Skeletal muscle tissue (tissue), 4 donors: Measurements from ENCODE around the gene GPX2. TPM values are rescaled to one million over a fixed set of nuclear protein-coding genes. Genes with fewer than 3 reads are reported as not detected.

ENCODE experiments used
- H3K27ac ChIP-seq: one replicate; pipeline ENCODE4 v1.7.0; 2013; ENCODE audit warnings: mild to moderate bottlenecking, low read depth, low read length, inconsistent platforms
- H3K27me3 ChIP-seq, 3 donors: one replicate each; pipeline ENCODE4 v1.7.0; 2013; ENCODE audit warnings: low read length in 3 of 3; ENCODE audit not compliant: control insufficient read depth in 3 of 3, insufficient read depth in 3 of 3
- H3K36me3 ChIP-seq, 3 donors: one replicate each; pipeline ENCODE4 v1.7.0; 2013; ENCODE audit warnings: low read length in 3 of 3; ENCODE audit not compliant: control insufficient read depth in 3 of 3, insufficient read depth in 3 of 3
- H3K4me1 ChIP-seq, 3 donors: one replicate each; pipeline ENCODE4 v1.7.0; 2013; ENCODE audit warnings: low read length in 3 of 3, mild to moderate bottlenecking in 3 of 3; ENCODE audit not compliant: control insufficient read depth in 3 of 3, insufficient read depth in 3 of 3
- H3K4me3 ChIP-seq, 3 donors: one replicate each; pipeline ENCODE4 v1.7.0; 2013; ENCODE audit warnings: low read length in 3 of 3
- H3K9ac ChIP-seq, 3 donors: one replicate each; pipeline ENCODE4 v1.7.0; 2013; ENCODE audit warnings: low read length in 3 of 3, mild to moderate bottlenecking in 3 of 3, moderate library complexity in 2 of 3, low read depth in 1 of 3
- H3K9me3 ChIP-seq, 3 donors: one replicate each; pipeline ENCODE4 v1.7.0; 2013; ENCODE audit warnings: low read length in 3 of 3; ENCODE audit not compliant: control insufficient read depth in 3 of 3
- total RNA-seq: library from RNA; depleted of rRNA; stranded (reverse); fragments of >200 nt; gene quantifications from one replicate; pipeline ENCODE4 v1.2.3, GENCODE V29; 2014
- donor health status: Osteomylitis.

Gene GPX2
- total RNA-seq, 1 donor from 2014 or later: not detected

GRCh38 chr14:64944861-64945260, 2.3 kb upstream of the GPX2 start:
- Histone ChIP-seq H3K4me1 (peaks cover 0 to 23% (median 14%) of the 10 kb centered on the region in 3 donors), H3K4me3 (no peak overlapping the region), H3K36me3 (peaks cover 0 to 20% (median 10%) of the 10 kb centered on the region in 3 donors), H3K27ac (no peak overlapping the region), H3K9me3 (no peaks in the 10 kb centered on the region), H3K9ac (no peak overlapping the region), H3K27me3 (no peaks in the 10 kb centered on the region)

- Histone ChIP-seq H3K9ac (no peak overlapping the region), H3K9me3 (no peaks in the 10 kb centered on the region), H3K27me3 (no peaks in the 10 kb centered on the region), H3K4me3 (no peak overlapping the region), H3K36me3 (peaks cover 0 to 20% (median 10%) of the 10 kb centered on the region in 3 donors), H3K27ac (no peak overlapping the region), H3K4me1 (peaks cover 0 to 19% (median 11%) of the 10 kb centered on the region in 3 donors)
Measured at GRCh38 chr14:64944041-64944440, 1.5 kb upstream of the GPX2 start.

GRCh38 chr14:64943556-64943955, 1.0 kb upstream of the GPX2 start:
- H3K27ac ChIP-seq: no peak overlapping the region
- no peaks in the 10 kb centered on the region for H3K27me3 ChIP-seq
- H3K36me3 ChIP-seq: peaks cover 0 to 23% (median 9%) of the 10 kb centered on the region in 3 donors
- H3K9ac ChIP-seq: no peak overlapping the region
- peaks cover 0 to 17% (median 7%) of the 10 kb centered on the region in 3 donors for H3K4me1 ChIP-seq
- no peak overlapping the region for H3K4me3 ChIP-seq
- no peaks in the 10 kb centered on the region for H3K9me3 ChIP-seq

GRCh38 chr14:64940336-64940910, 2.1 kb downstream of the GPX2 start:
- Histone ChIP-seq H3K9ac (no peak overlapping the region), H3K4me1 (peaks cover 21 to 29% (median 21%) of the 10 kb centered on the region in 3 donors), H3K36me3 (peaks cover 0 to 24% (median 9%) of the 10 kb centered on the region in 3 donors), H3K9me3 (no peaks in the 10 kb centered on the region), H3K27me3 (no peaks in the 10 kb centered on the region), H3K4me3 (no peak overlapping the region), H3K27ac (no peak overlapping the region)

GRCh38 chr14:64939817-64940190, 2.7 kb downstream of the GPX2 start:
- Histone ChIP-seq H3K27me3 (no peaks in the 10 kb centered on the region), H3K4me3 (no peak overlapping the region), H3K4me1 (peaks cover 21 to 29% (median 24%) of the 10 kb centered on the region in 3 donors), H3K27ac (no peak overlapping the region), H3K36me3 (peaks cover 0 to 24% (median 9%) of the 10 kb centered on the region in 3 donors), H3K9me3 (no peaks in the 10 kb centered on the region), H3K9ac (no peak overlapping the region)

- H3K9me3 ChIP-seq: no peaks in the 10 kb centered on the region
- no peak overlapping the region for H3K4me3 ChIP-seq
- H3K27ac ChIP-seq: no peak overlapping the region
- H3K9ac ChIP-seq: no peak overlapping the region
- no peaks in the 10 kb centered on the region for H3K27me3 ChIP-seq
- H3K36me3 ChIP-seq: peaks cover 0 to 24% (median 9%) of the 10 kb centered on the region in 3 donors
- peaks cover 26 to 27% (median 27%) of the 10 kb centered on the region in 3 donors for H3K4me1 ChIP-seq
Measured at GRCh38 chr14:64938972-64939816, 3.4 kb downstream of the GPX2 start.

GRCh38 chr14:64937821-64938193, 4.7 kb downstream of the GPX2 start:
- H3K4me3 ChIP-seq: no peak overlapping the region
- peak overlapping the region; percentile 52 for H3K27ac ChIP-seq
- H3K9ac ChIP-seq: no peak overlapping the region
- H3K27me3 ChIP-seq: no peaks in the 10 kb centered on the region
- peaks cover 26 to 31% (median 29%) of the 10 kb centered on the region in 3 donors for H3K4me1 ChIP-seq
- peaks cover 0 to 24% (median 7%) of the 10 kb centered on the region in 3 donors for H3K36me3 ChIP-seq
- H3K9me3 ChIP-seq: no peaks in the 10 kb centered on the region

- H3K9ac ChIP-seq: no peak overlapping the region
- H3K27me3 ChIP-seq: no peaks in the 10 kb centered on the region
- H3K9me3 ChIP-seq: no peaks in the 10 kb centered on the region
- peaks cover 26 to 31% (median 29%) of the 10 kb centered on the region in 3 donors for H3K4me1 ChIP-seq
- H3K36me3 ChIP-seq: peaks cover 0 to 28% (median 5%) of the 10 kb centered on the region in 3 donors
- H3K27ac ChIP-seq: peak overlapping the region; percentile 52
- H3K4me3 ChIP-seq: no peak overlapping the region
Measured at GRCh38 chr14:64937171-64937820, 5.2 kb downstream of the GPX2 start.

GRCh38 chr14:64935508-64935907, 7.0 kb downstream of the GPX2 start:
- no peaks in the 10 kb centered on the region for H3K9me3 ChIP-seq
- no peaks in the 10 kb centered on the region for H3K27me3 ChIP-seq
- H3K36me3 ChIP-seq: peaks cover 3 to 25% (median 3%) of the 10 kb centered on the region in 3 donors
- peaks cover 26 to 33% (median 33%) of the 10 kb centered on the region in 3 donors for H3K4me1 ChIP-seq
- peak overlapping the region in 2 of 3 donors; percentile 1 to 51 for H3K9ac ChIP-seq
- H3K4me3 ChIP-seq: no peak overlapping the region
- H3K27ac ChIP-seq: peak overlapping the region; percentile 61
